ENCODE data around the gene ZNF202.
A peak's percentile ranks its signal among the peaks of the same experiment; 100 is the strongest.
"Not testable (repeated sequence)": the region's sequence is repeated elsewhere in the genome, so short reads cannot be mapped to it uniquely, and the experiment has no call there.

The ZNF202 gene

DNA sequence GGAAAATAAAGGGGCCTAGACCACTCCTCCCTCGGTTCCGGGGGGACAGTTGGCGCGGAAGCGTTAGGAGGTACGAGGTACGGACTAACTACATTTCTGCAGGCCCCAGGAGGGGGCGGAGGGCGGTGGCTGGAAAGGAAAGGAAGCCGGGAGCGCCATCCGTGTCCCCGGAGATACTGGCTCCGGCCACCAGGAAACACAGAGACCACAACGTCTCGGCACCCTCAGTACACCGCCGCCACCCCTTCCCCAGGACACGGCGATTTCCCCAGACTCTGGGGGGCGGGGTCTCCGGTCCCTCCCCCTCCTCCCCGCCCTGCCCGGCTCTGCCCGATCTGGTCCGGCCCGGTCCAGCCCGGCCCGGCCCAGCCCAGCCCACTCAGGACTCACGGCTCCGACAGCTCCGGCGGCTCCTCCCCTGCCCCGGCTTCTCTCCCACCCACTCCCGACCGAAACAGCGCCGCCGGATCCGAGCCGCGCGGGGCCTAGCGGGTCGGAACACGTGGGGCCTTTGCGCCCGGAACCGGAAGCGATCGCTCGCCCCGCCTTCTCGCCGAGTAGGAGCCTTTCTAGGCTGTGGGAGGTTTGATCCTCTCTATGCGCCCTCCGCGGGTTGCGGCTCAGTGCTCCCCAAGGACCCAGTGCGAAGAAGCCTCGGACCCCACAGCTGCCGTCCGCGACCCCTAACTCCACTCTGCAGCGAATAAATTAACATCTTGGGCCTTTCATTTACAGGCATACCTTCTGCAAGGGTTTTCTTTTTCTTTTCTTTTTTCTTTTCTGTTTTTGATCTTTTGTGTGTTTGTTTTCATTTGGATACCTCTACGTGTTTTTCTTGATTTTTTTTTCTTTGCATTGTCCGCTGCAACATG, at the start of gene ZNF202:
Gene ZNF202, minus strand, starts transcription at position 502 of the 872 bp plus-strand sequence. CDS start 10,772 bp downstream, outside the sequence.
- peak; percentile 74 to 80 for DNase-seq (ENCODE audit: low read depth in 2 of 2, low spot score in 1 of 2)

DNA sequence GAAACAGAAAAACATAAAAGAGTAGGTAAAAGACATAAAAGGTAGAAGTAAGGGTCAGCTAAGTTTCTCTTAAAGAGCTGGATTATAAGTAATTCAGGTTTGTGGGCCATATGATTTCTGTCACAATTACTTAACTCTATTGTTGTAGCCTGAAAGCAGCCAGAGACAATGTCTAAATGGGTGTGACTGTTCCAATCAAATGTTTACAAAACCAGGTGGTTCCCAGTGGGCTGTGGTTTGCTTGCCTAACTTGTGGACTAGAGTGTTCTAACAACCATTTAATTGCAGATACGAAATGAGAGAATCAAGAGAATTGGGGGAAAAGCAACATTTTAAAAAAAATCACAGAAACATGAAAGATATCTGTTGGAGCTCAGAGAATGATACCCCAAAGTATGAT, 42.1 kb upstream of the ZNF202 start:
- no peak for DNase-seq (ENCODE audit: low read depth in 2 of 2, low spot score in 1 of 2)

DNA sequence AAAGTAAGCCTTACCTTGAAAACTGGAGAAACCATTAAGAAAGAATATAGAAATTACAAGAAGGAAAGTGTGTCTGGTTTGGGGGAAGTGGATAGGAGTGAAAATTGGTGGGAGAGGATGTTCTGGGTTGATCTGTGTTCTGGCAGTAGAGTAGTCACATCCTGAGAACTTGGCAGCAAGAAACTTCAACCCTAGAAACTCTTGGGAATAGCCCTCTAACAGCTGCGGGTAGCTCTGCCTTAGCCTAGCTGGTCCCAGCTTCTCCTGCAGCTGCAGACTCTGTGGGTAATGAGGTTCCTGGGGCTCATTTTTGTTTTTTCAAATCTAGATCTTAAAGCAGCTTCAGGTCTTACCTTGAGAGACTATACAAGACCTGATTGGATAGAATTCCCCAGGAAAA, 37.1 kb upstream of the ZNF202 start:
- DNase-seq (ENCODE audit: low read depth in 2 of 2, low spot score in 1 of 2): no peak

DNA sequence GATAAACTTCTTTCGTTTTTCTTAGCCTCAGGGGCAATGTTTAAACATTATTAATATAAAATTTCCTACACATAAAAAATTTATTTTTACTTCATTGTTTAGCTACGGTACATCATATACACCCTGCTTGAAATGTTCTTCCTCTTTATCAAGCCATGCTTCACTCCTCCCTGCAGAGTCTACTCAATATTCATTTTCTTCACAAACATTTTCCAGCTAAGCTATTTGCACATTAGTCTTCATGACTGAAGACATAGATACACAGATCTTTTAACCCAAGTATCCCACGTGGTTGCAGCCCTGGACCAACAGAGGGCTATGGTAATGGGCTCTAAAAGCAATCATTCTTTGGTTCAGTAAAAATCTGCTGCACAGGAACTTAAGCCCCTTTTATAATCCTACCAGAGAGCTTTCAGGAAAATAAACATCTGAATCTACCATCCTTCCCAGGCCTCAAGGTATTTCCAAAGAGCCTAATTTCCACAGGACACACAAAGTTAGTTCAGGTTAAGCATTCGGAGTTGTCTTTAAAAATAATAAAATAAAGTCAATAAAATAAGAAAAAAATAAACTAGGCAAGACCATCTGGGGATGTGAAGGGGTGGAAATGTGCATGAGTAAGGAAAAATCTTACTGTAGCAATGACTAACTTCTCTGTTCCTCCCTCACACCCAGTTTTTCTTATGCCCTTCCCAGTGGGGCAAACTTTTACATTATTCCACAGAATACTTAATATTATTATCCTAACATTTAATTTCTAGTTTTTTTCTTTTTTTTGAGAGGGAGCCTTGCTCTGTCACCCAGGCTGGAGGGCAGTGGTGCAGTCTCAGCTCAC, 34.5 kb upstream of the ZNF202 start:
- no peak for DNase-seq (ENCODE audit: low read depth in 2 of 2, low spot score in 1 of 2)

DNA sequence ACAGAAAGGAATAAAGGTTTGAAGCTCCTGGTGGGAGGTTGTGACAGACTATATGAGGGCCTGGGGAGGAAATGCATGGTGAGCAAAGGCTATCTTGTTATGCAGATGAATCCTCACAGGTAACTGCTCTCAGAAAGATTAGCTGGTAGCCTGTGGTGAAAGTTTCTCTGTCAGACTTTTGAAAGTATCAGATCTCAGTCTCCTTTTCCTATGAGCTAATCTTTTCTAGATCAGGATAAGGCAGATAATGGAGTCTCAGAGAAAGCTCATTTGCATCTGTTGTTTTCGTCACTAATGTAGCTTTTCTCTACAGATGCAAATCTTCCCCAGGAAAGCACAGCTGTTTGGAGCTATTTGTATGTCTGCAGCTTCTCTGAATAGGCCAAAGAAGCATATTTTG, 33.8 kb upstream of the ZNF202 start:
- DNase-seq (ENCODE audit: low read depth in 2 of 2, low spot score in 1 of 2): no peak

DNA sequence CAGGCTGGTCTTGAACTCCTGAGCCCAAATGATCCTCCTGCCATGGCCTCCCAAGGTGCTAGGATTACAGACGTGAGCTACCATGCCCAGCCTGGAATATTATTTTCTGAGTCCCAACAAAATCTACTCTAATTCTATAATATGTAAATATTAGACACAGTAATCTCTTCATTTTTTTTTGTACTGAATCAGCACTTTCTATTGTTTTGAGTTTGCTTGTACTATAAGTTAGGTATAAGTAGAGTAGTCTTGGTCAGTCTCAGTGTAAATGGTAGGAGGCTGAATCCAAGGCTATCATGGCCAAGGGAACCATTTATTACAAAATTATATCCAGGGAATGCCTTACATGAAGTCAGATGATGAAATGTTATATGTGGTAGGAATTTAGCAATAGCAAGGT, 32.5 kb upstream of the ZNF202 start:
- DNase-seq (ENCODE audit: low read depth in 2 of 2, low spot score in 1 of 2): no peak

DNA sequence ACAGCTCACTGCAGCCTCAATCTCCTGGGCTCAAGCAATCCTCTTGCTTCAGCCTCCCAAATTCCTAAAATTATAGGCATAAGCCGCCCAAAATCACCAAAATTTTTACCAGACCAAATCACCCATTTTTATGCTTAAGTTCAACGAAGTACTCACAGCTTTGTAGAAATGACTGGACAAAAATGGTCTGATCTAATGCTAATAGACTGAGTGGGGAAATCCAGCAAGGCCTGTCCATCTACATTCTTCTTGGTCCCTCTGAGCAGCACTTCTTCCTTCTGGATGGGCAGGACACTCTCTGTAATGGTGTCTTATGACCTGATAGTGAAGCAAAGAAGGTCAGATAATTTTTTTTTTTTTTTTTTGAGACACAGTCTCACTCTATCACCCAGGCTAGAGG, 31.6 kb upstream of the ZNF202 start:
- DNase-seq (ENCODE audit: low read depth in 2 of 2, low spot score in 1 of 2): no peak

DNA sequence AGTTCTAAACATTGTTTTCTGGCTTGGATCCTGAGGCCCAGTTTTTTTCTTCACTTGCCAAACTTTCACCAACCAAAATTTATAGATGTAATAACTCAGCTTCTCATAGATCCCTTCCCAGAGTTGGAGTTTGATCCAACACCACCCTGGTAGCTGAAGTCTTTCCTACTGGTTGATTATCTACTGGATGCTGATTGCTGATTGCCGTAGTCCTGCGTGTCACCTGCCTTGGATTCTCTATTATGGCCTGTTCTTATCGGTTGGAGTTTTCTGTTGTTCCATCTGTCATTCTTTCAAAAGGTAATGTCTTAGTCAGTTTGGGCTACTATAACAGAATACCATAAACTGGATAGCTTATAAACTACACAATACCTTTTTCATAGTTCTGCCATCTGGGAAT, 30.2 kb upstream of the ZNF202 start:
- no peak for DNase-seq (ENCODE audit: low read depth in 2 of 2, low spot score in 1 of 2)

DNA sequence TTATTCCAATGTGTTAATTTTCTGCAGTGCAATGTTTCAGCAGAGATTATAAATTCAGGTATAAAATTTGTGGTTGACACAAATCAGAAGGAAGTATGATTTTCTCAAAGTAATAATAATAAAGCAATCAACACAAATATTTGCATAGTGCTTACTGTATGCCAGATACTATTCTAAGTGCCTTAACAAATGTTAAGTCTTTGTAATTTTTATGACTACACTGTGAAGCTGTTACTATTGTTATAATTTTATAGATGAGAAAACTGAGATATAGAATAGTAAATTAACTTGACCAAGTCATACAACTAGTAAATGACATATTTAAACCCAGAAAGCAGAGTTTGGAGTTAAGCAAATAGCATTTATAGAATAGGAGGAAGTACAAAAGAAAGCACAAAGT, 29.3 kb upstream of the ZNF202 start:
- DNase-seq (ENCODE audit: low read depth in 2 of 2, low spot score in 1 of 2): no peak

DNA sequence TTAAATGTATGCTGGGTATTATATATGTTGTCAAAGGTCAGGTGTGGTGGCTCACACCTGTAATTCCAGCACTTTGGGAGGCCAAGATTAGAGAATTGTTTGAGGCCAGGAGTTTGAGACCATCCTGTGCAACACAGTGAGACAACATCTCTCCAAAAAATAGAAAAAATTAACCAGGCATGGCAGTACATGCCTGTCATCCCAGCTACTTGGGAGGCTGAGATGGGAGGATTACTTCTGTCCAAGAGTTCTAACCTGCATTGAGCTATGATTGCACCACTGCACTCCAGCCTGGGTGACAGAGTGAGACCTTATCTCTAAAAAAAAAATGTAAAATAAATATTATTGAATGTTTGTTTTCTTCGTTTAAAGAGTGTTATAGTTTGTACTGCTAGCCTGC, 24.1 kb upstream of the ZNF202 start:
- no peak for DNase-seq (ENCODE audit: low read depth in 2 of 2, low spot score in 1 of 2)

DNA sequence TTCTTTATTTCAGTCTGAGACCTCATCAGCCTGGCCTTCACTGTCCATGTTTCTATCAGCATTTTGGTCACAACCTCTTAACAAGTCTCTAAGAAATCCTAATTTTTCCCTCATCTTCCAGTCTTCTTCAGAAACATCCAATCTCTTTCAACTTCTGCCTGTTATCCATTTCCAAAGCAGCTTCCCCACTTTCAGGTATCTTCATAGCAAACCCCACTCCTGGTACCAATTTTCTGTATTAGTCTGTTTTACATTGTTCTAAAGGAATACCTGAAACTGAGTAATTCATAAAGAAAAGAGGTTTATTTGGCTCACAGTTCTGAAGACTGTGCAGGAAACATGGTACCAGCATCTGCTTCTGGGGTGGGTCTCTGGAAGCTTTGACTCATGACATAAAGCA, 21.0 kb upstream of the ZNF202 start:
- DNase-seq (ENCODE audit: low read depth in 2 of 2, low spot score in 1 of 2): no peak

DNA sequence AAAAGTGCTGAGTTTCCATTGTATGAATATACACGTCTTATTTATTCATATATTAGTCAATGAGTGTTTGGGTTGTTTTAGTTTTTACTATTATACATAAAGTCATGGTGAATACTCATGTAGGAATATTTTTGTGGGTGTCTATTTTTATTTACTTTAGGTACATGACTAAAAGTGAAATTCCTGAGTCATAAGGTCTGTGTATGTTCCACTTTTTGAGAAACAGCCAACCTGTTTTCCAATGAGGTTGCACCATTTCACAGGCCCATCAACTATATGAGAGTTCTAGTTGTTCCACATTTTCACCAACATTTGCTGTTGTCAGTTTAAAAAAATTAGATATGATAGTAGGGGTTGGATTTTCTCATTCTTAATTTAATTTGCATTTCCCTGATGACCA, 19.4 kb upstream of the ZNF202 start:
- DNase-seq (ENCODE audit: low read depth in 2 of 2, low spot score in 1 of 2): no peak

DNA sequence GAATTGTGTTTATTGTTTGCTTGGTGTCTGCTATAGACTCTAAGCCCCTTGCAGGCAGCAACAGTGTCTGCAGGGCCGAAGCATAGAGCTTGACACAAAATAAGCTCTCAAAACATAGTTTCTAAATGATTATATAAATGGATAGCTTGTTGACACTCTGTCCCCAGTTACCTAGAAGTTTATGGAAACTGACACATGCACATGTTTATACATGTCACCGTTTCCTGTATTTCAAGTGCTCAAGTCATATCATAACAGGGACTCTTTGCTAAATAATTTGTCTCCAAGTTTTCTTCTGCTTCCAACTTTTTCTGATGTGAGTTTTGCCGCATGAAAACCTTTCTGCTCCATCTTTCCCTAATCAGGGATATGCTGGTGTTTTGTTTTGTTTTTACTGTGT, 16.5 kb upstream of the ZNF202 start:
- DNase-seq (ENCODE audit: low read depth in 2 of 2, low spot score in 1 of 2): no peak

DNA sequence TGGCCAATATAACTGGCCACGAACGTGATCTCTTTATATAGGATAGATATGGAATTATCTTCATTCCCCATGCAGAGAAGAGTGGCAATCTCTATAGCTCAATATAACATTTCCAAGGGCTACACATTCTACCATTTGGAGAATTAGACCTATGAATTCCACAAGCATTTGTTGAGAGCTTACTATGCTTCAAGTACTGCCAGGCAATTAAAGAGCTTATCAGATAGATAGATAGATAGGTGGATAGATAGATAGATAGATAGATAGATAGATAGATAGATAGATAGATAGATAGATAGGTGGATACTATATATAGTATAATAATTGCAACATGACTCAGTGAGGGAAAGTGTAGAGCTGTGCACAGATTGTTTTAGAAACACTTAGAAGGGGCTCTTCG, 14.4 kb upstream of the ZNF202 start:
- DNase-seq (ENCODE audit: low read depth in 2 of 2, low spot score in 1 of 2): no peak

DNA sequence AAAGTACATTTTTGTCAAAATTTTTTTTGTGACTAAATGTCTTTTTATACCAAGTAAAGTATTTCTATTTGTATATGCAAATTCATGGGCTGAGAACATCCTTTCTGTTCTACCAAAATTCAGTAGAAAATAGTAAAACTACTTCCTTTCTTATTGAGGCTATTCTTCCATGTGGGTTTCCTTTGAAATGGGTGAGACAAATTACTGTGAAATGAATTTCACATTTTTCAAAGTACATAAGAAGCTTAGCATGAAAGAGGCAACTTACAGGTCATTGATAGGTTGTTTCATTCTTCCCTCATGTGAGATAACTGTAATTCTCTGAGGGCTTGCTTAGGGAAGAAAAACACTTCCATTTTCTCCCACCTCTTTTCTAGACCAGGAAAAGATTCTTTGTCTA, 13.9 kb upstream of the ZNF202 start:
- DNase-seq (ENCODE audit: low read depth in 2 of 2, low spot score in 1 of 2): no peak

DNA sequence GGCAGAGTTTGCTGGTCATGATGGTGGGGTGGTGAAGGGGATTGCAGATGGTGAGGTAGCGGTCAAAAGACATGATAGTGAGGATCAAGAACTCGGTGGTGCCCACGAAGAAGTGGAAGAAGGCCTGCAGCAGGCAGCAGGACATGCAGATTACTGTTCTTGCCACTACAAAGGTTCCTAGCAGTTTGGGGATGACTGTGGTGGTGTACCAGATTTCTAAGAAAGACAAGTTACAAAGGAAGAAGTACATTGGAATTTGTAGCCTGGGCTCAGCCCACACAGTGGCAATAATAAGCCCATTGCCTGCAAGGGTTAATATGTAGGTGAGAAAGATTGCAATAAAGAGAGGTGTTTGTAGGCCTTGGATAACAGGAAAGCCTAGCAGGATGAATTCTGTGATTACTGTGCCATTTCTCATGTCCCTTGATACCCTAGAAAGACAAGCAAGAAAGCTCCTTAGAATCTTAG, 12.7 kb upstream of the ZNF202 start, which contains the start of gene OR6X1:
Gene OR6X1, minus strand, starts transcription at position 418 of the 468 bp plus-strand sequence. Its CDS starts 0 bp downstream, at position 418.
- DNase-seq (ENCODE audit: low read depth in 2 of 2, low spot score in 1 of 2): no peak

DNA sequence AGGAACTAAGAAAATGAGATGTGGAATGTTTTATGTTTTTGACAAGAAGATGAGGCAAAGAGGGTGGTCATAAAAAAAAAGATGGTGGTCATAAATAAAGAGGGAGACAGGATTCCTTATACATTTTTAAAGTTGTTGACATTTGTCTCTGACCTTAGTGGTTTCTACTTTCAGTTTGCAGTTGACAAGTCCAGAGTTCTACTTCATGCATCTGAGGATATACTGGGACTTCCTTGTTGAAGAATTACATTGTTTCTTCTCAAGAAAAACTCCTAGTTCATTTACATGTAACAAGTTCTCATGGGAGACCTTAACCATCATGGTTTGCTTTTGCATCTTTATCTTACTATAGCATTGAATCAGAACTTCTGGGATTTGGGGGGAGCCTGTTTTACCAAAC, 11.7 kb upstream of the ZNF202 start:
- DNase-seq (ENCODE audit: low read depth in 2 of 2, low spot score in 1 of 2): no peak

DNA sequence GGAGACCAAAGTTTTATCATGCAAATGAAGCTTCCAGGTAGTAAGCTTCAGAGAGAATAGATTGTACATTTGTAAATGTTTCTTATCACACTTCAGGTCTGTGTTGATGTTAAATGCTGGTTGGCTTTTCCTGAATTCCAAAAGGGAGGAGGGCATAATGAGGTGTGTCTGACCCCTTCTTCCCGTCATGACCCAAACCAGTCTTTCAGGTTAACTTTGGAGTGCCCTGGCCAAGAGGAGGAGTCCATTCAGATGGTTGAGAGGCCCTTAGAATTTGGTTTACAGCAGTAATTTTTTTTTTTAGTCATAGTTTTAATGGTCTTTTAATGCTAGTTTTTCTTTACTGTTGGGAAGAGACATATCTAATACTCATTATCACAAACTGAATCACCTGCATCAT, 10.3 kb upstream of the ZNF202 start:
- DNase-seq (ENCODE audit: low read depth in 2 of 2, low spot score in 1 of 2): no peak

DNA sequence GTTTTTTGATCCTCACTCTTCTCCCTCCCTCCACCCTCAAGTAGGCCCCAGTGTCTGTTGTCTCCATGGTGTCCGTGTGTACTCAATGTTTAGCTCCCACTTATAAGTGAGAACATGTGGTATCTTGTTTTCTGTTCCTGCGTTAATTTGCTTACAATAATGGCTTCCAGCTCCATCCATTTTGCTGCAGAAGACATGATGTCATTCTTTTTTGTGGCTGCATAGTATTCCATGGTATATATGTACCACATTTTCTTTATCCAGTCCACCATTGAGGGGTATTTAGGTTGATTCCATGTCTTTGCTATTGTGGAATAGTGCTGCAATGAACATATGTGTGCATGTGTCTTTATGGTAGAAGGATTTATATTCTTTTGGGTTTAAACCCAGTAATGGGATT, 6.9 kb upstream of the ZNF202 start:
- not testable (repeated sequence) for DNase-seq (ENCODE audit: low read depth in 2 of 2, low spot score in 1 of 2)

DNA sequence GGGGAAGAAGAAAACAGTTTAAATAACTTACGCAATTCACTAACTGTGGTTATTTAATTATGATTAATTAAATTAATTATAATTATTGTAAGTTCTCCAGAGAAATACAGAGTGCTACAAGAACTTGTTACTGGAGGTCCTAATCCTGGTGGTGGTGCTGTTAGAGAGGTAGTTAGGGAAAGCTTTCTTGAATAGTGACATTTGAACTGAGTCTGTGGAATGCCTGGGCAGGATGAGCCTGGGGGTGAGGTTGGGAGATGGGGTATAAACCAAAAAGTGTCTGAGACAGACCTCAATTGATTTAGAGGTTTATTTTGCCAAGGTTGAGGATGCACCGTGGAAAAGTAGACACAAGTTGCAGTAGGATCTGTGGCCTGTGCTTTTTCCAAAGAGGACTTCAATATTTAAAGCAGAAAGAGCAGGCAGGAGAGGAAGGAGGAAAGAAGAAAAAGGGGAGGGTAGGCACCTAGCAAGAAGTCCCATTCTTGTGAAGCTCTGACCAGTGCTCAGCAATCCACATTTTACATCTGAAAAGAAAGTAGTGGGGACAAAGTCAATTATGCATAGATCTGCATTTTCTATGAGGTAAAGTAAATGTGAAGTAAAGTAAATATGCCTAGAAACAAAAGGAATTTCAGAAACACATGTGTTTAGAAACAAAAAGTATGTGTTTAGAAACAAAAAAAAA, 4.4 kb upstream of the ZNF202 start:
- DNase-seq (ENCODE audit: low read depth in 2 of 2, low spot score in 1 of 2): no peak

DNA sequence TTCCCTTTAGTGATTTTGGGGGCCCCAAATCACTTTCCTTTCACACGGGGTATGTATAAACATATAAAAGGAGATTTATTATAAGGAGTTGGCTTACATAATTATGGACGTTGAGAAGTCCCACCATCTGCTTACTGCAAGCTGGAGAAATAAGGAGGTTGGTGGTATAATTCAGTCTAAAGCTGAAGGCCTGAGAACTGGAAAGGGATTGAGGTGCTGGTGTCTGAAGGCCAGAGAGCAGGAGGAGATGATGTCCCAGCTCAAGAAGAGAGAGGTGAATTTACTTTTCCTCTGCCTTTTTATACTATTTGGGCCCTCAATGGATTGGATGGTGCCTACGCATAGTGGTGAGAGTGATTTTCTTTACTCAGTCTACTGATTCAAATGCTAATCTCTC, 1.3 kb upstream of the ZNF202 start:
- DNase-seq (ENCODE audit: low read depth in 2 of 2, low spot score in 1 of 2): no peak

Measured in stimulated activated CD8-positive, alpha-beta memory T cell treated with anti-CD3 and anti-CD28 coated beads, Interleukin-4, amount 100 ng/mL, for 1 hour (primary cell).